Kidney (tissue), 14 donors: Measurements from ENCODE around the gene FGGY. TPM values are rescaled to one million over a fixed set of nuclear protein-coding genes. Genes with fewer than 3 reads are reported as not detected.

ENCODE experiments used
- DNase-seq, 5 donors: peaks; one replicate each; pipeline ENCODE4 v3.0.0-alpha.2; 2013 to 2020
- FAIRE-seq: peaks from 2 replicates; lab custom pipeline; 2012; peaks lifted over from hg19 to GRCh38; lab: Jason Lieb, UNC
- H3K27ac ChIP-seq, 2 donors: one replicate each; pipeline ENCODE4 v1.7.0; 2013; ENCODE audit warnings: low read depth in 2 of 2, low read length in 2 of 2, inconsistent platforms in 1 of 2
- H3K27me3 ChIP-seq: one replicate; pipeline ENCODE4 v1.7.1; 2013; ENCODE audit warnings: low read length, inconsistent platforms; ENCODE audit not compliant: control insufficient read depth, insufficient read depth
- H3K36me3 ChIP-seq, 3 donors: one replicate each; pipeline versions ENCODE4 v1.7.0 to v1.7.1; 2013; ENCODE audit warnings: low read length in 3 of 3, control low read depth in 1 of 3, inconsistent platforms in 1 of 3; ENCODE audit not compliant: insufficient read depth in 3 of 3, control insufficient read depth in 2 of 3
- H3K4me1 ChIP-seq, 3 donors: one replicate each; pipeline versions ENCODE4 v1.7.0 to v1.7.1; 2013; ENCODE audit warnings: low read length in 3 of 3, inconsistent platforms in 1 of 3, low read depth in 1 of 3; ENCODE audit not compliant: control insufficient read depth in 2 of 3, insufficient read depth in 2 of 3
- H3K4me3 ChIP-seq, 3 donors: one replicate each; pipeline versions ENCODE4 v1.7.0 to v1.8.1; 2013; ENCODE audit warnings: low read length in 3 of 3, control low read depth in 1 of 3, inconsistent platforms in 1 of 3
- H3K9ac ChIP-seq, 3 donors: one replicate each; pipeline versions ENCODE4 v1.7.0 to v1.7.1; 2013; ENCODE audit warnings: low read length in 3 of 3, control low read depth in 1 of 3, inconsistent platforms in 1 of 3
- H3K9me3 ChIP-seq, 3 donors: one replicate each; pipeline versions ENCODE4 v1.7.0 to v1.7.1; 2013; ENCODE audit warnings: low read length in 3 of 3, control low read depth in 1 of 3, inconsistent platforms in 1 of 3; ENCODE audit not compliant: control insufficient read depth in 2 of 3, insufficient read depth in 1 of 3
- intact Hi-C: fragments of 100-400 bp; cut with DNase I; formaldehyde crosslinking; loops from one replicate; pipeline ENCODE4 v1.11.1; 2022
- polyA plus RNA-seq: library from polyadenylated mRNA; stranded (reverse); fragments of 350-450 nt; fragmentation: Illumina TruSeq; extraction: RNeasy Lipid Tissue Mini Kit (QIAGEN cat#74804); gene quantifications from one replicate; pipeline ENCODE4 v1.2.3, GENCODE V29; 2014; ENCODE audit warnings: low read depth, low replicate concordance; ENCODE audit not compliant: insufficient read depth
- total RNA-seq: library from RNA; stranded (reverse); fragmentation: NEBNext Ultra II Directional; extraction: Animal tissue kit (Norgen Biotek cat#: 25700); gene quantifications from one replicate; pipeline ENCODE4 v1.2.1, GENCODE V29; 2021
- TF ChIP-seq, protein P1 (sequence below): IDR thresholded peaks from 3 replicates; pipeline ENCODE4 v1.5.1; 2012; ENCODE audit warnings: mild to moderate bottlenecking, moderate library complexity, borderline replicate concordance; ENCODE audit not compliant: insufficient read depth; ENCODE audit errors: extremely low read depth
- donor health status: control.
- donor health status: control.
- donor health status: control.
- donor health status: control.
- donor health status: control.
- donor health status: DM: yes; HTN: yes; CAD: no.
- donor health status: Normal renal cell carcinoma (clear cell type).

The FGGY gene
- total and polyA plus RNA-seq, 2 donors from 2014 or later: 11.2 to 31.0 TPM

GRCh38 chr1:59285691-59286090 lies 11.2 kb upstream of the FGGY start:
- Histone ChIP-seq H3K4me1 (no peaks in the 10 kb centered on the region), H3K9me3 (no peaks in the 10 kb centered on the region), H3K9ac (no peak overlapping the region), H3K4me3 (no peak overlapping the region), H3K27ac (no peak overlapping the region), H3K27me3 (no peaks in the 10 kb centered on the region), H3K36me3 (no peaks in the 10 kb centered on the region)
- TF ChIP-seq, protein P1, sequence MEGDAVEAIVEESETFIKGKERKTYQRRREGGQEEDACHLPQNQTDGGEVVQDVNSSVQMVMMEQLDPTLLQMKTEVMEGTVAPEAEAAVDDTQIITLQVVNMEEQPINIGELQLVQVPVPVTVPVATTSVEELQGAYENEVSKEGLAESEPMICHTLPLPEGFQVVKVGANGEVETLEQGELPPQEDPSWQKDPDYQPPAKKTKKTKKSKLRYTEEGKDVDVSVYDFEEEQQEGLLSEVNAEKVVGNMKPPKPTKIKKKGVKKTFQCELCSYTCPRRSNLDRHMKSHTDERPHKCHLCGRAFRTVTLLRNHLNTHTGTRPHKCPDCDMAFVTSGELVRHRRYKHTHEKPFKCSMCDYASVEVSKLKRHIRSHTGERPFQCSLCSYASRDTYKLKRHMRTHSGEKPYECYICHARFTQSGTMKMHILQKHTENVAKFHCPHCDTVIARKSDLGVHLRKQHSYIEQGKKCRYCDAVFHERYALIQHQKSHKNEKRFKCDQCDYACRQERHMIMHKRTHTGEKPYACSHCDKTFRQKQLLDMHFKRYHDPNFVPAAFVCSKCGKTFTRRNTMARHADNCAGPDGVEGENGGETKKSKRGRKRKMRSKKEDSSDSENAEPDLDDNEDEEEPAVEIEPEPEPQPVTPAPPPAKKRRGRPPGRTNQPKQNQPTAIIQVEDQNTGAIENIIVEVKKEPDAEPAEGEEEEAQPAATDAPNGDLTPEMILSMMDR: no peak
- DNase-seq (no peak), FAIRE-seq (no peak)
- intact Hi-C loops: no loop called here

DNA sequence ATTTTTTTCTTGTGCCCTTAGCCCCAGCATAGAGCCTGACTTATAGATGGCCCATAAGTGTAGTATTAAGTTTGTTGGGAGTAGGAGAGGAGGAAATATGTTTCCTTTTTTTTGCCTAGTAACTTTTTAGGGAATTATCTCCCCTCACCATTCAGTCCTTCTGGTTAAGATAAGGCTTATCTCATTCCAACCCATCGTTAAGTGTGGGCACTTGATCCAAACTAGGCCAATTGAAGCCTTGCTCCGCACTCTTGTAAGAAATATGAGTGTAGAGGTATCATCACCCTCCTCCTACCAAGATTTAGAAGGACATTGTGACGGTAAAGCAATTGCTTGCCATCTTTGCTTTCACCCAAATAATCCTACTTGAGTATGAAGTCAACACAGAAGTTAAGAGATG lies 8.8 kb upstream of the FGGY start:
- intact Hi-C loops: no loop called here

GRCh38 chr1:59289570-59289969 lies 7.3 kb upstream of the FGGY start:
- FAIRE-seq (no peak), DNase-seq (no peak)
- Histone ChIP-seq H3K27me3 (no peaks in the 10 kb centered on the region), H3K4me1 (no peaks in the 10 kb centered on the region), H3K9me3 (no peaks in the 10 kb centered on the region), H3K9ac (no peak overlapping the region), H3K4me3 (no peak overlapping the region), H3K36me3 (no peaks in the 10 kb centered on the region), H3K27ac (no peak overlapping the region)
- intact Hi-C loops: no loop called here
- TF ChIP-seq, protein P1: no peak

More for the DNA sequence above, 8.8 kb upstream of the FGGY start:
- H3K36me3 ChIP-seq: no peaks in the 10 kb centered on the region
- H3K27me3 ChIP-seq: no peaks in the 10 kb centered on the region
- H3K9me3 ChIP-seq: no peaks in the 10 kb centered on the region
- H3K9ac ChIP-seq: no peak overlapping the region
- H3K4me3 ChIP-seq: no peak overlapping the region
- FAIRE-seq (no peak), DNase-seq (no peak)
- TF ChIP-seq, protein P1: no peak
- H3K27ac ChIP-seq: no peak overlapping the region
- no peaks in the 10 kb centered on the region for H3K4me1 ChIP-seq
